ENCODE results near the gene BRINP2.

GRCh38 chr1:177186639-177187038, 15.9 kb downstream of the BRINP2 start:
- TF ChIP-seq EZH2 (IDR thresholded peaks at IDR 0.05) (no peak), POLR2AphosphoS5 (IDR thresholded peaks at IDR 0.05; ENCODE audit: borderline replicate concordance, low read depth, low read length) (no peak), FOXP2 (optimal IDR thresholded peaks at IDR 0.05; ENCODE audit: control extremely low read depth, extremely low read length, insufficient read depth) (no peak)
